Measurements from ENCODE around the gene PPFIBP2.

Gene PPFIBP2

GRCh38 chr11:7581021-7581590, 67.3 kb downstream of the PPFIBP2 start:
- no peak for DNase-seq

GRCh38 chr11:7582338-7582985, 68.7 kb downstream of the PPFIBP2 start:
- no peak for DNase-seq

GRCh38 chr11:7583248-7583647, 69.4 kb downstream of the PPFIBP2 start:
- DNase-seq, result no peak

- DNase-seq, result no peak
Observed at GRCh38 chr11:7584910-7585309, 71.1 kb downstream of the PPFIBP2 start.

- no peak for DNase-seq
Observed at GRCh38 chr11:7585816-7586215, 72.0 kb downstream of the PPFIBP2 start.

- no peak for DNase-seq
Observed at GRCh38 chr11:7586376-7586775, 72.6 kb downstream of the PPFIBP2 start.

GRCh38 chr11:7587712-7588111, 73.9 kb downstream of the PPFIBP2 start:
- no peak for DNase-seq

- no peak for DNase-seq
Observed at GRCh38 chr11:7589861-7590260, 76.1 kb downstream of the PPFIBP2 start.

- no peak for DNase-seq
Observed at GRCh38 chr11:7590529-7590928, 76.7 kb downstream of the PPFIBP2 start.

- DNase-seq, result no peak
Observed at GRCh38 chr11:7591107-7591894, 77.5 kb downstream of the PPFIBP2 start.

- DNase-seq, result no peak
Observed at GRCh38 chr11:7591987-7592386, 78.2 kb downstream of the PPFIBP2 start.

- DNase-seq, result no peak
Observed at GRCh38 chr11:7592711-7593110, 78.9 kb downstream of the PPFIBP2 start.

- DNase-seq, result no peak
Observed at GRCh38 chr11:7593481-7593880, 79.7 kb downstream of the PPFIBP2 start.

- DNase-seq, result no peak
Observed at GRCh38 chr11:7595016-7595866, 81.4 kb downstream of the PPFIBP2 start.

GRCh38 chr11:7595951-7596350, 82.2 kb downstream of the PPFIBP2 start:
- DNase-seq, result no peak

- DNase-seq, result no peak
Observed at GRCh38 chr11:7596975-7597391, 83.2 kb downstream of the PPFIBP2 start.

GRCh38 chr11:7597620-7598019, 83.8 kb downstream of the PPFIBP2 start:
- no peak for DNase-seq

- no peak for DNase-seq
Observed at GRCh38 chr11:7599209-7599608, 85.4 kb downstream of the PPFIBP2 start.

- no peak for DNase-seq
Observed at GRCh38 chr11:7600205-7600775, 86.5 kb downstream of the PPFIBP2 start.

GRCh38 chr11:7603031-7603781, 89.4 kb downstream of the PPFIBP2 start:
- no peak for DNase-seq

- no peak for DNase-seq
Observed at GRCh38 chr11:7604331-7604955, 90.6 kb downstream of the PPFIBP2 start.
